Kidney (tissue), 14 donors: ENCODE data around the gene PHKA2. TPM values are rescaled to one million over a fixed set of nuclear protein-coding genes. Genes with fewer than 3 reads are reported as not detected.

ENCODE experiments used
- DNase-seq, 5 donors: peaks; one replicate each; pipeline ENCODE4 v3.0.0-alpha.2; 2013 to 2020
- FAIRE-seq: peaks from 2 replicates; lab custom pipeline; 2012; peaks lifted over from hg19 to GRCh38; lab: Jason Lieb, UNC
- H3K27ac ChIP-seq, 2 donors: one replicate each; pipeline ENCODE4 v1.7.0; 2013; ENCODE audit warnings: low read depth in 2 of 2, low read length in 2 of 2, inconsistent platforms in 1 of 2
- H3K27me3 ChIP-seq: one replicate; pipeline ENCODE4 v1.7.1; 2013; ENCODE audit warnings: low read length, inconsistent platforms; ENCODE audit not compliant: control insufficient read depth, insufficient read depth
- H3K36me3 ChIP-seq, 3 donors: one replicate each; pipeline versions ENCODE4 v1.7.0 to v1.7.1; 2013; ENCODE audit warnings: low read length in 3 of 3, control low read depth in 1 of 3, inconsistent platforms in 1 of 3; ENCODE audit not compliant: insufficient read depth in 3 of 3, control insufficient read depth in 2 of 3
- H3K4me1 ChIP-seq, 3 donors: one replicate each; pipeline versions ENCODE4 v1.7.0 to v1.7.1; 2013; ENCODE audit warnings: low read length in 3 of 3, inconsistent platforms in 1 of 3, low read depth in 1 of 3; ENCODE audit not compliant: control insufficient read depth in 2 of 3, insufficient read depth in 2 of 3
- H3K4me3 ChIP-seq, 3 donors: one replicate each; pipeline versions ENCODE4 v1.7.0 to v1.8.1; 2013; ENCODE audit warnings: low read length in 3 of 3, control low read depth in 1 of 3, inconsistent platforms in 1 of 3
- H3K9ac ChIP-seq, 3 donors: one replicate each; pipeline versions ENCODE4 v1.7.0 to v1.7.1; 2013; ENCODE audit warnings: low read length in 3 of 3, control low read depth in 1 of 3, inconsistent platforms in 1 of 3
- H3K9me3 ChIP-seq, 3 donors: one replicate each; pipeline versions ENCODE4 v1.7.0 to v1.7.1; 2013; ENCODE audit warnings: low read length in 3 of 3, control low read depth in 1 of 3, inconsistent platforms in 1 of 3; ENCODE audit not compliant: control insufficient read depth in 2 of 3, insufficient read depth in 1 of 3
- intact Hi-C: fragments of 100-400 bp; cut with DNase I; formaldehyde crosslinking; loops from one replicate; pipeline ENCODE4 v1.11.1; 2022
- polyA plus RNA-seq: library from polyadenylated mRNA; stranded (reverse); fragments of 350-450 nt; fragmentation: Illumina TruSeq; extraction: RNeasy Lipid Tissue Mini Kit (QIAGEN cat#74804); gene quantifications from one replicate; pipeline ENCODE4 v1.2.3, GENCODE V29; 2014; ENCODE audit warnings: low read depth, low replicate concordance; ENCODE audit not compliant: insufficient read depth
- total RNA-seq: library from RNA; stranded (reverse); fragmentation: NEBNext Ultra II Directional; extraction: Animal tissue kit (Norgen Biotek cat#: 25700); gene quantifications from one replicate; pipeline ENCODE4 v1.2.1, GENCODE V29; 2021
- TF ChIP-seq, protein P1 (sequence below): IDR thresholded peaks from 3 replicates; pipeline ENCODE4 v1.5.1; 2012; ENCODE audit warnings: mild to moderate bottlenecking, moderate library complexity, borderline replicate concordance; ENCODE audit not compliant: insufficient read depth; ENCODE audit errors: extremely low read depth
- donor health status: control.
- donor health status: control.
- donor health status: control.
- donor health status: control.
- donor health status: control.
- donor health status: DM: yes; HTN: yes; CAD: no.
- donor health status: Normal renal cell carcinoma (clear cell type).

Gene PHKA2
- total and polyA plus RNA-seq, 2 donors from 2014 or later, result 14.7 to 26.3 TPM

DNA sequence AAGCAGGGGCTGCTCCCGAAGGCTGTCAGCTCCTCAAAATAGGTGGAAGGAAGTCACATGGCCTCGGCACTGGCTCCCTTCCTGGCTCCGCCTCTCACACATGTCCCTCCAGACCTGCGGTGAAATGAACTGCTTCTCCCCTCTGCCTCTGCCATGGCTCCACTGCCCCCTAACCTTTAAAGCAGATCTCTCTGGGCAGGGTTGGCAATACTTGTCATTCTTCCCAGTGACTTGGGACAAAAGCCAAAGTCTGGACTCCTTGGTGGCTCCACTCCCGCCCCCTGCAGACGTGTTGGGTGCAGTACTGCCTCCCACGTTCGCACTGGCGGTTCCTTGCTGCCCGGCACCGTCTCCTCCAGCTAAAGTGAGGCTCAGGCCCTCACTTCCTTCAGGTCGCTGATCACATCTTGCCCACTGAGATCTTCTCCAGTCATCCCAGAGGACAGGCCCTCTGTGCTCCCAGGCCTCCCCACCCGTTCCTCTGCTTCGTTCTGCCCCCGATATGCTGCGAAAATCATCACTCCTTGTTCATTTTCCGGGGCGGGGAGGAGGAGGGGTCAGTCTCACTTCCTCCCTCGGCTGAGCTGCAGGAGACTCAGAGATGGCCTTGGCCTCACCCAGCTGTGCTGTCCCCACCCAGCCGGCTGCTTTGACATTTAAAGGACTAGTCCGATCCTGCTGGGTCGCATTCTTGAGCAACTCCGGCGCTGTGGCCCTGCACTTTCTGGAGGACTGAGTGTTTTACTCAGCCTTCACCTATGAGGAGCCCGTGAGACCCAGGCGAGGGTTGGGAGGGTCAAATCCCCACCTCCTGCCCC is 97.4 kb downstream of the PHKA2 start:
- Histone ChIP-seq H3K9me3 (no peaks in the 10 kb centered on the region), H3K27me3 (no peaks in the 10 kb centered on the region), H3K4me1 (peaks cover 0 to 12% (median 0%) of the 10 kb centered on the region in 3 donors), H3K9ac (peak overlapping the region in 2 of 3 donors; percentile 2 to 65), H3K36me3 (no peaks in the 10 kb centered on the region), H3K27ac (peak overlapping the region; percentile 83 to 86), H3K4me3 (peak overlapping the region; percentile 47 to 70 (median 56))
- FAIRE-seq (no peak), DNase-seq (peak; percentile 63 to 95 (median 77))
- intact Hi-C loops, result no loop called here
- TF ChIP-seq, protein P1, sequence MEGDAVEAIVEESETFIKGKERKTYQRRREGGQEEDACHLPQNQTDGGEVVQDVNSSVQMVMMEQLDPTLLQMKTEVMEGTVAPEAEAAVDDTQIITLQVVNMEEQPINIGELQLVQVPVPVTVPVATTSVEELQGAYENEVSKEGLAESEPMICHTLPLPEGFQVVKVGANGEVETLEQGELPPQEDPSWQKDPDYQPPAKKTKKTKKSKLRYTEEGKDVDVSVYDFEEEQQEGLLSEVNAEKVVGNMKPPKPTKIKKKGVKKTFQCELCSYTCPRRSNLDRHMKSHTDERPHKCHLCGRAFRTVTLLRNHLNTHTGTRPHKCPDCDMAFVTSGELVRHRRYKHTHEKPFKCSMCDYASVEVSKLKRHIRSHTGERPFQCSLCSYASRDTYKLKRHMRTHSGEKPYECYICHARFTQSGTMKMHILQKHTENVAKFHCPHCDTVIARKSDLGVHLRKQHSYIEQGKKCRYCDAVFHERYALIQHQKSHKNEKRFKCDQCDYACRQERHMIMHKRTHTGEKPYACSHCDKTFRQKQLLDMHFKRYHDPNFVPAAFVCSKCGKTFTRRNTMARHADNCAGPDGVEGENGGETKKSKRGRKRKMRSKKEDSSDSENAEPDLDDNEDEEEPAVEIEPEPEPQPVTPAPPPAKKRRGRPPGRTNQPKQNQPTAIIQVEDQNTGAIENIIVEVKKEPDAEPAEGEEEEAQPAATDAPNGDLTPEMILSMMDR, result peak; percentile 42

DNA sequence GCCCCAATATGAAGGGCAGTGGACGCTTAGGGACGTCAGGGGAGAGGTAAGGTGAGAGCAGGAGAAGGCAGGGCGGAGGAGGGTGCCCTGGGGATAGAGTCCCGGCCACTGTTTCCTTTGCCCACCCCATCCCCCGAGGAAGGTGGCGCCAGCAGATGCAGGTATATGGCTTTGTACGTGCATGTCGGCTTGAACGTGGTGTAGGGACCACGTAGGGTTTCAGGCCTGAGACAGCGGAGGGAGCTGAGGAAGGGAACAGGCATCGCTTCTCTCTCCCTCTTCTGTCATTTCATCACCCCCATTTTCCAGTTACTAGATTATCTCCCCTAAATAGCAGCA is 97.9 kb downstream of the PHKA2 start:
- FAIRE-seq, result no peak
- H3K9ac ChIP-seq, result peak overlapping the region in 2 of 3 donors; percentile 2 to 65

DNA sequence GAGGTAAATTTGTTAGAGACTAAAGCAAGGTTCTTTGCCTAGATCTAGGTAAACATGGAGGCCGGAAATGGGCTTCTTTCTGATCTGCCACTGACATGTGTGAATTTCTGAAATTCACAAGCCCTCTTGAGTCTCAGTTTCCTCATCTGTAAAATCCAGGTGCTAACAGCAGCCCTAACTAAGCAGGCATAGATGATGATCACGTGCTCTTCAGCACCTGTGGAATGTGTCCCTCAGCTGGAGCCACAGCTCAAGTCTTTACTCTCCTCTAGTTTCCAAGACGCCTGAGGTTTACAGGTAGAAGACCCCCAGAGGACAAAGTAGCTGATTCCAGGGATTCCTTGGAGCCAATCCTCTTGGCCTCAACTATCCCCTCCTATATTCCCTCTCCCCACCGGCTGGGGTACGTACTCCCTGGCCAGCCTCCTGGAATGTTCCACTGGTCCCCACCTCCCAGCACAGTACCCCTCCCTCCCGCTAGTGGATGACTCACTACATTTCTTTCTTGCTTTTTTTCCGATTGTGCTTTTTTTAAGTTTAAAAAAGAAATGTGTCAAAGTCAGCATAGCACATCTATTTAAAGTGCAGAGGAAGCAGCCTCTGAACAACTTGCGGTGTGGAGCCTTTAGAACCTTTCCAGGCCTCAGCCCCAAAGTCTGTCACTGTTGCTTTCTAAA is 98.4 kb downstream of the PHKA2 start:
- FAIRE-seq (no peak), DNase-seq (peak in 1 of 5 donors; percentile 45)
- Histone ChIP-seq H3K4me1 (peaks cover 0 to 12% (median 0%) of the 10 kb centered on the region in 3 donors), H3K9ac (no peak overlapping the region), H3K27ac (peak overlapping the region; percentile 83 to 86), H3K9me3 (no peaks in the 10 kb centered on the region), H3K27me3 (no peaks in the 10 kb centered on the region), H3K36me3 (no peaks in the 10 kb centered on the region), H3K4me3 (peak overlapping the region in 2 of 3 donors; percentile 56 to 70)
- intact Hi-C loops, result no loop called here
- TF ChIP-seq, protein P1, result no peak

More for the DNA sequence above, 97.9 kb downstream of the PHKA2 start:
- no peaks in the 10 kb centered on the region for H3K36me3 ChIP-seq
- DNase-seq, result no peak
- no peaks in the 10 kb centered on the region for H3K9me3 ChIP-seq
- H3K4me1 ChIP-seq, result peaks cover 0 to 12% (median 0%) of the 10 kb centered on the region in 3 donors
- H3K4me3 ChIP-seq, result peak overlapping the region; percentile 47 to 70 (median 56)
- no peaks in the 10 kb centered on the region for H3K27me3 ChIP-seq
- TF ChIP-seq, protein P1, result no peak
- peak overlapping the region; percentile 83 to 86 for H3K27ac ChIP-seq
- intact Hi-C loops, result no loop called here
